Measurements from ENCODE around the gene SPRR2F. TPM values are rescaled to one million over a fixed set of nuclear protein-coding genes. Genes with fewer than 3 reads are reported as not detected.

Gene SPRR2F
- total RNA-seq, 1 donor from 2014 or later, result not detected

DNA sequence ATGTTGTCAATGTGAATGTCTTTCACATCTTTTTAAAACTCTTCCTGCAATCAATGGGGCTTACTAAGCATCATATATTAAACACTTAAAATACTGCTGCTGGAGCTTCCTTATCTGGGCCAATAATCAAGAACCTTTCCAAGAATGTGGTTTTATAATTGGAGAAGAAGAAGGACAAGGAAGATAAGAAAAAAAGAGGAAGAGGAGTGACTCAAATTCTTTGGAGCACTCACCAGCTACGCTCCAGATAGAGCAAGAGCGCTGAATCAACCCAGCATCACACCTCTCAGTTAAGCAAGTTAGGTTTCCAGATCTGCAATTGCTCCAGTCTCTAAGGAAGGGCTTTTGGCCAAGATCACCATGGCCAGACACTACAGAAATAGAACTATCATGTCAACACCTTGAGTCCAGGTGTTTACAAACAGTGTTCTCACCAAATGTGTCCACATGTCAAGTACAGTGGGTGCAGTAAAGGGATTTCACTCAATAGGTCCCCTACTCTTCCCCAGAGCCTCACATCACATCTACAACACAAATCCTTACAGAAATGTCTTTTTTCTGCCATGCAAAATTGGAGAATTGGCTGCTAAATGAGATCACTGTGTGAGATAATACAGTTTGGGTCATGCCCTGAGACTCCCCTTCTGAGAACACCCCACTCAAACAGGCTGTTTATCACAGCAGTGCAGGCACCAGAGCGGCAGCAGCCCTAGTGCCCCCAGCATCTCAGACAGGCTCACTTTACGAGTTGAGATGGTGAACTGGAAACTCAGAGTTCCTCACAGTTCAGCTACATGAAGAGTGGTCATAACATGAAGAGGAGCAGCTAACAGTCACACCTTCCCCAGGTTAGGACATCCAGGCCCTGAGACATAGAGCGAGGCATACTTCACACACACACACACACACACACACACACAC lies 40.2 kb downstream of the SPRR2F start:
- DNase-seq (ENCODE audit: low spot score), result no peak

DNA sequence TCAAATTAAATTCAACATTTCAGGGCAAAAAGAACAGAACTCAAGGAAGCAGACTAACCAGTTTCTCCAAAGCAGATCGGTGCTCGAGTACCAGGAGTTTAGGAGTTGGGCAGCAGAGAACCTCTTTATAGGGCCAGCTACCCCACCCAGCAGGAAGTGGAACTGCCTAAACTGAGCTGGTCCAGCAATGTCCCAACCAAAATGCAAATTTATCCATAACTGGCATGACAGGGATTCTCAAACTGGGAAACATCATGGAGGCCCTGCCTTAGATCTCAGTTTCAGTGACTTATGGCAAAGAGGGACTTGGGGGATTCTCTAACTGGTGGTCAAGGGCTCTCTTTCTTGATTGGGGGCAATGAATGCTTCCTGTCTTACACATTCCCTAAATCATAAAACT lies 41.8 kb downstream of the SPRR2F start, which contains the start of gene SPRR2B:
SPRR2B (minus strand) TSS at position 101 of the 400 bp plus-strand sequence. CDS start 772 bp downstream, outside the sequence.
- DNase-seq (ENCODE audit: low spot score), result no peak

DNA sequence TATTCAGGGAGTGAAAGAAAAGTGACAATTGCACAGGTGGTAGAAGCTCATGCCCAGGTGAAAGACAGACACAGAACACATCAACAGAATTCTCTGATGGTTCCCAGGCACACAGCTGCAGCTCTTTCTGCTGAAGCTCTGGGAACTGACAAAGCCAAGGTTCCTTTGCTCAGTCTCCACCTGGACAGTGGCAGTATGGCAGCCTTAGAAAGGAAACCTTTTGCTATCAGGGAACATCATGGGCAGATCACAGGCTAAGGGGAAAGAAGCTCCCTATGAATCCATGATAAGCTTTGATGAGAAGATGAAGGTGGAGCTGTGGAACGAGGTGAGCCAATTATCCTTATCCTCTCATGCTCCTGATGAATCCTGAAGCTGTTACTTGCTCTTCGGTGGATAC lies 43.1 kb downstream of the SPRR2F start:
- DNase-seq (ENCODE audit: low spot score), result no peak

Other genes with a start within 250 kb of the SPRR2F start
- gene SMCP, start 235.2 kb downstream of the SPRR2F start, total RNA-seq (ENCODE audit: insufficient read depth, low replicate concordance), result 3.6 TPM
- gene IVL, start 205.0 kb downstream of the SPRR2F start, total RNA-seq (ENCODE audit: insufficient read depth, low replicate concordance), result 14.2 TPM
- not detected for gene SPRR5, start 166.3 kb downstream of the SPRR2F start, total RNA-seq (ENCODE audit: insufficient read depth, low replicate concordance)
- not detected for gene SPRR4, start 142.9 kb downstream of the SPRR2F start, total RNA-seq (ENCODE audit: insufficient read depth, low replicate concordance)
- not detected for gene SPRR1A, start 129.4 kb downstream of the SPRR2F start, total RNA-seq (ENCODE audit: insufficient read depth, low replicate concordance)
- gene SPRR3, start 111.8 kb downstream of the SPRR2F start, total RNA-seq (ENCODE audit: insufficient read depth, low replicate concordance), result 8.7 TPM
- not detected for gene SPRR1B, start 82.3 kb downstream of the SPRR2F start, total RNA-seq (ENCODE audit: insufficient read depth, low replicate concordance)
- 1.2 TPM for gene SPRR2D, start 72.4 kb downstream of the SPRR2F start, total RNA-seq (ENCODE audit: insufficient read depth, low replicate concordance)
- gene SPRR2A, start 56.0 kb downstream of the SPRR2F start, total RNA-seq (ENCODE audit: insufficient read depth, low replicate concordance), result not detected
- gene SPRR2B, start 41.9 kb downstream of the SPRR2F start, total RNA-seq (ENCODE audit: insufficient read depth, low replicate concordance), result not detected
- not detected for gene SPRR2E, start 19.0 kb downstream of the SPRR2F start, total RNA-seq (ENCODE audit: insufficient read depth, low replicate concordance)
- 11.3 TPM for gene SPRR2G, start 37.4 kb upstream of the SPRR2F start, total RNA-seq (ENCODE audit: insufficient read depth, low replicate concordance)
- gene LELP1, start 89.9 kb upstream of the SPRR2F start, total RNA-seq (ENCODE audit: insufficient read depth, low replicate concordance), result not detected
- 8.2 TPM for gene PRR9, start 104.1 kb upstream of the SPRR2F start, total RNA-seq (ENCODE audit: insufficient read depth, low replicate concordance)
- not detected for gene LORICRIN, start 146.2 kb upstream of the SPRR2F start, total RNA-seq (ENCODE audit: insufficient read depth, low replicate concordance)
- not detected for gene PGLYRP3, start 199.4 kb upstream of the SPRR2F start, total RNA-seq (ENCODE audit: insufficient read depth, low replicate concordance)
- 0.48 TPM for gene PGLYRP4, start 235.3 kb upstream of the SPRR2F start, total RNA-seq (ENCODE audit: insufficient read depth, low replicate concordance)
- gene S100A9, start 244.3 kb upstream of the SPRR2F start, total RNA-seq (ENCODE audit: insufficient read depth, low replicate concordance), result 224 TPM